ENCODE data around the gene TMEM158. TPM values are rescaled to one million over a fixed set of nuclear protein-coding genes. Genes with fewer than 3 reads are reported as not detected.

TMEM158 gene
- total and polyA plus RNA-seq, 7 donors: 0.60 to 12.2 (median 2.8) TPM

GRCh38 chr3:45246241-45246640, 20.2 kb upstream of the TMEM158 start:
- Histone ChIP-seq H3K27me3 (no peaks in the 10 kb centered on the region), H3K4me3 (no peak overlapping the region), H3K36me3 (no peaks in the 10 kb centered on the region), H3K4me1 (no peaks in the 10 kb centered on the region), H3K9me3 (no peaks in the 10 kb centered on the region), H3K27ac (no peak overlapping the region)
- intact Hi-C loops (cut with DNase I): no loop called here
- no peak for TF ChIP-seq CTCF (IDR thresholded peaks at IDR 0.05)
- TF ChIP-seq POLR2AphosphoS5 (IDR thresholded peaks at IDR 0.05): no peak
- no peak for TF ChIP-seq EP300 (IDR thresholded peaks at IDR 0.05)
- no peak for TF ChIP-seq POLR2A (IDR thresholded peaks at IDR 0.05)
- no peak for DNase-seq
- WGBS, 2 donors: 94 to 97% methylated on average over 3 of the region's 3 CpGs

- DNase-seq: no peak
- TF ChIP-seq POLR2A (IDR thresholded peaks at IDR 0.05): no peak
- TF ChIP-seq CTCF (IDR thresholded peaks at IDR 0.05): no peak
- no peak for TF ChIP-seq EP300 (IDR thresholded peaks at IDR 0.05)
- TF ChIP-seq POLR2AphosphoS5 (IDR thresholded peaks at IDR 0.05): no peak
- WGBS, 2 donors: 84 to 87% methylated on average over 6 of the region's 6 CpGs
- intact Hi-C loops (cut with DNase I): no loop called here
- Histone ChIP-seq H3K27me3 (no peaks in the 10 kb centered on the region), H3K27ac (no peak overlapping the region), H3K4me1 (no peaks in the 10 kb centered on the region), H3K4me3 (no peak overlapping the region), H3K9me3 (no peaks in the 10 kb centered on the region), H3K36me3 (no peaks in the 10 kb centered on the region)
Measured at GRCh38 chr3:45244356-45244755, 18.3 kb upstream of the TMEM158 start.

- TF ChIP-seq CTCF (IDR thresholded peaks at IDR 0.05) (no peak), EP300 (IDR thresholded peaks at IDR 0.05) (no peak), POLR2A (IDR thresholded peaks at IDR 0.05) (no peak), POLR2AphosphoS5 (IDR thresholded peaks at IDR 0.05) (no peak)
- Histone ChIP-seq H3K27ac (no peak overlapping the region), H3K4me1 (no peaks in the 10 kb centered on the region), H3K9me3 (no peaks in the 10 kb centered on the region), H3K36me3 (no peaks in the 10 kb centered on the region), H3K27me3 (no peaks in the 10 kb centered on the region), H3K4me3 (no peak overlapping the region)
- 87 to 89% methylated on average over 3 of the region's 3 CpGs for WGBS, 2 donors
- intact Hi-C loops (cut with DNase I): no loop called here
- DNase-seq: no peak
Measured at GRCh38 chr3:45241206-45241605, 15.1 kb upstream of the TMEM158 start.

GRCh38 chr3:45240292-45240691, 14.2 kb upstream of the TMEM158 start:
- no peak overlapping the region for H3K27ac ChIP-seq
- H3K4me3 ChIP-seq: no peak overlapping the region
- no peaks in the 10 kb centered on the region for H3K9me3 ChIP-seq
- WGBS, 2 donors: 67 to 86% methylated on average over 4 of the region's 4 CpGs
- intact Hi-C loops (cut with DNase I): no loop called here
- TF ChIP-seq CTCF (IDR thresholded peaks at IDR 0.05): no peak
- TF ChIP-seq POLR2AphosphoS5 (IDR thresholded peaks at IDR 0.05): no peak
- TF ChIP-seq EP300 (IDR thresholded peaks at IDR 0.05): no peak
- TF ChIP-seq POLR2A (IDR thresholded peaks at IDR 0.05): no peak
- no peaks in the 10 kb centered on the region for H3K27me3 ChIP-seq
- no peak for DNase-seq
- no peaks in the 10 kb centered on the region for H3K4me1 ChIP-seq
- no peaks in the 10 kb centered on the region for H3K36me3 ChIP-seq

GRCh38 chr3:45239254-45239653, 13.2 kb upstream of the TMEM158 start:
- no peak overlapping the region for H3K27ac ChIP-seq
- TF ChIP-seq CTCF (IDR thresholded peaks at IDR 0.05) (no peak), EP300 (IDR thresholded peaks at IDR 0.05) (no peak), POLR2AphosphoS5 (IDR thresholded peaks at IDR 0.05) (no peak), POLR2A (IDR thresholded peaks at IDR 0.05) (no peak)
- no peaks in the 10 kb centered on the region for H3K27me3 ChIP-seq
- intact Hi-C loops (cut with DNase I): no loop called here
- no peak overlapping the region for H3K4me3 ChIP-seq
- 75 to 84% methylated on average over 4 of the region's 4 CpGs for WGBS, 2 donors
- no peaks in the 10 kb centered on the region for H3K4me1 ChIP-seq
- H3K36me3 ChIP-seq: no peaks in the 10 kb centered on the region
- DNase-seq: no peak
- no peaks in the 10 kb centered on the region for H3K9me3 ChIP-seq

All from sigmoid colon (tissue), 7 donors.